Stimulated activated CD4-positive, alpha-beta T cell treated with anti-CD3 and anti-CD28 coated beads, Interleukin-12 subunit alpha, Interleukin-12 subunit beta, amount 100 ng/mL, for 48 hours (primary cell): ENCODE measurements around the gene MAP1LC3B.

Source experiments
- DNase-seq, 3 donors: peaks; one replicate each; pipeline ENCODE4 v3.0.0-alpha.2; 2020; ENCODE audit warnings: low read depth in 2 of 3, low spot score in 1 of 3

The MAP1LC3B gene

DNA sequence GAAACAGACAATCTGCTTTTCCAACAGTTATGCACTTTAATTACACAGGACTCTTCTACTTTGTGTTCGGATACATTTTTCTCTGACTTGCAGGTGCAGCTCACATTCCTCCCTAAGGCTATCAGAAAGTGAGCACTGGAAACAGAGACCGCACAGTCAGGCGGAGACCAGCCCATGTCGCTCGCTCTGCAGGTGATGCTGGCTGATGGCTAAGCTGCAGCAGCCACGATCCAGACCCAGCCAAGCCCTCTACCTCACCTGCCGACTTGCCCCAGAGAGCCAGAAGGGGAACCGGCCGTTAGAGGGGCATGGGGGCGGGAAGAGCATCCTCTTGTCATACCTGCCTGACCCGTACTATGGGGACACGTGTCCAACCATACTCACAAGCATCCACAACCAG, 33.8 kb downstream of the MAP1LC3B start:
- DNase-seq: no peak

- DNase-seq: no peak
These were observed 34.5 kb downstream of the MAP1LC3B start for GRCh38 chr16:87426423-87427215.

GRCh38 chr16:87431926-87432325, 39.8 kb downstream of the MAP1LC3B start:
- DNase-seq: no peak

GRCh38 chr16:87432330-87432915, 40.3 kb downstream of the MAP1LC3B start:
- DNase-seq: no peak

- no peak for DNase-seq
These were observed 42.1 kb downstream of the MAP1LC3B start for GRCh38 chr16:87434146-87434667.

GRCh38 chr16:87435372-87436224, 43.5 kb downstream of the MAP1LC3B start:
- no peak for DNase-seq

DNA sequence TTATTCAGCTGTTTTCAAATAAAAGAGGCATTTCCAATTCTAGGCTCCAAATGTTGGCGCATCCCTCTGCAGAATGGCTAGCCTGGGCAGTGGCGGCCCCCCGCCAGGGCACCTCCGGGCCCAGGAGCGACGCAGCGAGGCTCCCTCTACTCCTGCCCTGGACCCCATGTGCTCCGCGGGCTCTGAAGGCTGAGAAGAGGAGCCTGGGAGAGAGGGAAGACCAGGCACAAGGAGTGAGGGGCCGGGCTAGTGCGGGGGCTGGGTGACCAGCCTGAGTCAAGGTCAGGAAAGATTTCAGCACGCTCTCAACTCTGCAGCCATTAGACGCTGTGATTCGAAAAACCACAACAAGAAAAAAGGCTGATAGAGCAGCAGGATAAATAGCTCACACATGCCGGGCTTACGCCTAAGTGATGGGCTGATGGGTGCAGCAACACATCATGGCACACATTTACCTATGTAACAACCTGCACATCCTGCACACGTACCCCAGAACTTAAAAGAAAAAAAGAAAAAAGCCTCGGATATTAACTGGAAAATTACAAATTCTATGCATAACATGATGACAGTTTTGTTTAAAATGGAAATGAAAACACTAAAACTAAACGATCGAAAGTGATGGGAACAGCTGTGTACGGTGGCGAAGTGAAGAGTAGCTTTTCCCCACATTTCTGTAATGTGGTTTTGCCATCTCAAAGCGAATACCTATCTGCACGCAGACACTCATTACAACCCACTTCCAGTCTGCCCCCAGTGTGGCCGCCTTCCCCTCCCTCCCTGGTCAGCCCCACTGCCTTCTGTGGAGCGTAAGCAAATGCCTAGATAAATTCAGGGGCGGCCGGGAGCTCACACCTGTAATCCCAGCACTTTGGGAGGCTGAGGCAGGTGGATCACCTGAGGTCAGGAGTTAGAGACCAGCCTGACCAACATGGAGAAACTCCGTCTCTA, 44.4 kb downstream of the MAP1LC3B start:
- DNase-seq: peak; percentile 25 to 52 (median 40)

DNA sequence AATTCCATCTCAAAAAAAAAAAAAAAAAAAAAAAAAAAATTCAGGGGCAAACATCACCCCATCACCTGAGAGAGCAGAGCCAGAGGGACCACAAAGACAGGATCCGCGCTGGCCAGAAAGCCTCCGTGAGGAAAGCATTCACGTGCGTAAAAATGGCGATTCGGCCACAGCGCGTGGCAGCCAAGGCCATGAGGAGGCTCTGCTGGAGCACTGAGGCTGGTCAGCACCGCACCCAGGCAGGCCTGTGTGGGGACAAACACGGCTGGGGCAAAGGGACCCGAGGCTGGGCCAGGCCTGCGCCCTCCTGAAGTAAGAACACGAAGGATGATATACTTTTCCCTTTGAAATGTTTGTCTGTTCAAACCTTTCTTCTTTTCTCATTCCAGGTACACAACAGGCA, 45.2 kb downstream of the MAP1LC3B start:
- no peak for DNase-seq

DNA sequence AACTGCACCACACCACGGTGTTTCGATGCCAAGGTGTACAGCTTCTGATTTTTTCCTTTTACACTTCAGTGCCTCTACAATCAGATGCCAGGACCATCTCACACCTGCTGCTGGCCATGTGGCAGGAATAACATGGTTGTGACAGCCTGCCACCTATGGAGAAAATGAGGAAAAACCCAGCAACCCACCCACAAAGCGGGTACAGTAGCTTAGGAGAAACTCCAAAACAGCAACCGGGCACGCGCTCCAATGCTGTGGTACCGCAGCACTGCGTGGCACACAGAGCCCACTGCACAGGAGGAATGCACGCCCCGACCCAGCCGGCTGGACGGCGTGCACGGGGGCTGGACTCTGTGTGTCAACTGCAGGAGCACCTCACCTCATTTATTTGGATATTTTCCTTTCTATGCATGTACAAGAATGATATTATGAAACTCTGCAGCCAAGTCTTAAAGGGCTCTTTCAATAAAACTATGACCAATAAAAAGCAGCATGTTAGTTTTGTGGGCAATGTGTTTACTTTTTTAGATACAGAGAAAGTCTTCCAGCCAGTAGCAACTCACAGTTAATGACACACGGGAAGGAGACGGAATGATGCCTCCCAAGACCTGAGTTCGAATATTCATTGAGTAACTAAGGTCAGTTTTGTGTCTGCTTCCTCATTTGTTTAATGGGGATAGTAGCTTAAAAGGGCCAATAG, 45.9 kb downstream of the MAP1LC3B start:
- DNase-seq: no peak

DNA sequence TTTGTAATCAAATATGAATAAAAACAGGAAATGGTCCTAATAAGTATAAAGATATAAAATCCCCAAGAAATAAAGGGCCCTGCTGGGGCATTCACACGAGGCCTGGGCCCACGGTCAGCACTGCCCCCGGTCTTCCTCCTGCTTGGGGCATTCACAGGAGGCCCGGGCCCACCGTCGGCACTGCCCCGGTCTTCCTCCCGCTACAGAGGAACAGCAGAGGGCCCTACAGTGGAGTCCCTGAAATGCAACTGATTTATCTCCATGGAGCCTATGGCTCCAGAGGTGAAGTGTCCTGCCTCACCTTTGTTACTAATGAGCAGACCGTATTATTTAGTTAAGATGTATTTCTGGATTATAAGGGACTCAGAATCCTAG, 46.5 kb downstream of the MAP1LC3B start:
- DNase-seq: no peak

DNA sequence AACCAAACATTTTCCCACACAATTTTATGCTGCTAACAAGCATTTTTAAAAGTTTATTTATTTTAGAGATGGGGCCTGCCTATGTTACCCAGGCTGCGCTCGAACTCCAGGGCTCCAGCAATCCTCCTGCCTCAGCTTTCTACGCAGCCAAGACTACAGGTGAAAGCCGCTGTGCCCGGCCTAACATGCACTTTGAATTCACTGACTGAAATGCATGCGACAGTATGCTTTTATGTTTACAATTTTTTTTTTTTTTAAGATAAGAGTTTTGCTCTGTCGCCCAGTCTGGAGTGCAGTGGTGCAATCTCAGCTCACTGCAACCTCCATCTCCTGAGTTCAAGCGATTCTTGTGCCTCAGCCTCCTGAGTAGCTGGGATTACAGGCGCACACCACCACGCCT, 47.8 kb downstream of the MAP1LC3B start:
- no peak for DNase-seq

GRCh38 chr16:87441886-87442580, 49.9 kb downstream of the MAP1LC3B start:
- DNase-seq: no peak

DNA sequence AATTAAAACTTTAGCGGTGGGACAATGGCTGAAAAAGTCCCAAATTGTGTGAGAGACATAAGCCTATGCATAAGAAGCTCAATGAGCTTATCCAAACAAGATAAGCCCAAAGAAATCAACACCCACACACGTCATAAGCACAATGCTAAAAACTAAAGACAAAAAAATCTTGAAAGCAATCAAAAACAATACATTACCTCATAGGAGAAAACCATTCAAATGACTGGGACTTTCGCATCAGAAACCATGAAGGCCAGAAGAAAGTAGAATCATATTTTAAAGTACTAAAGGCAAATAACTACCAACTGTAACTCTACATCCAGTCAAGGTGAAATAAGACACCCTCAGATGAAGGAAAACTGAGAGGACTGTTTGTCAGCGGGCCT, 50.4 kb downstream of the MAP1LC3B start:
- DNase-seq: no peak

DNA sequence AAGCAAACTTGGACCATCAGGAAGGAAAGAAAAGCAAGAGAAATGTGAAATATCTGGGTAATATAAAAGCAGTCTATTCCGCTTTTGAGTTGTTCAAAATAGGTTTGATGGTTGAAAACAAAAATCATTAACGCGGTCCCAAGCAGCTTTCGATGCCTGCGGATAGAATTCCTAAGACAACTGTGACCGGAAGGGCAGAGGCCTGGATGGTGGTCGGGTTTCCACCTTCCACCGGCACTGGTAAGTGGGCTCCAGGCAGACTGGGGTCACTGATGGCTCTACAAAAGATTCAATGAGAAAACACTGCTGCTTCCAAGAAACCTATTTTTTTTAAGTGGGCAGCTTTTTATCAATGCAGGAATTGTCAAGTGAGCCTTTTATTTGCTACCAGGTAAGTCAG, 50.9 kb downstream of the MAP1LC3B start:
- no peak for DNase-seq

GRCh38 chr16:87443964-87444363, 51.8 kb downstream of the MAP1LC3B start:
- DNase-seq: no peak

DNA sequence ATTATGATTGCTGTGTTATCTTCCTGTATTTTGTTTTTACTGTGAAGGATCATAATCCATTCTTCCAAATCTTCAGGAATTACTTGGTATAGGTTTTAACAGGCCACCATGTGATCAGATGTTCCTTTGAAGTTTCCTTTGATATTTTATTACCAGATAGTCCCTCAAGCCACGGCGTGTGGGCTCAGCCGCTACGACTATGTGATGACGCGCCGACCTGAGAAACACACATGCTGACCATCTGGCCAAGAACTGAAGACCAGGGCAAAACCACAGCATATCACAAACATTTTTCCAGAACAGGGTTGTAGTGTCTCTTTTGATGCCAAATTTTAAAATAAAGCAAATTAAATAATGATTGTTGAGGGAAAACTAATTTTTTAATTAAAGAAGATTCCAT, 53.4 kb downstream of the MAP1LC3B start:
- DNase-seq: no peak

GRCh38 chr16:87446479-87446878, 54.3 kb downstream of the MAP1LC3B start:
- DNase-seq: no peak

GRCh38 chr16:87447323-87447722, 55.2 kb downstream of the MAP1LC3B start:
- DNase-seq: no peak

DNA sequence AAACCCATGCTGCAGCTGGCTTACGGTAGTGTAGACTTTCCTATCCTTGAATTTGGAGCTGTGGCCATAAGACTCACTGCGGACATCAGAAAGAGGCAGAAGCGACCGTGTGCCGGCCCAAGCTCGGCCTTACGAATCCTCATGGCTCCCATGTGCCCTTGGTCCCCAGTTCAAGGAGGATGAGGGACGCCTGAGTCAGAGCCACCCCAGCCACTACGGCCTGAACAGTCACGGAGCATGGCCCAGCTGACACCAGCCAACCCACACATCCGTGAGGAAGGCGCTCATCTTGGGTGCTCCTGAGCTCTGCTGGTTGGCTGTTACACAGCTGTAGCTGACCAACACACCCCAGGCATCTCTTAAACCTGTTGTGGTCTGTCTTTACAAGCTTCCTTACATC, 56.7 kb downstream of the MAP1LC3B start:
- no peak for DNase-seq
